Upper lobe of left lung (tissue), 4 donors: Measurements from ENCODE around the gene CCNK.

Source experiments
- CTCF ChIP-seq, 6 experiments: fragments of 450-650 bp in 4 of 6; fragments of 200-600 bp in 2 of 6; sonication (generic) in 2 of 6; IDR thresholded peaks; one replicate each; pipeline ENCODE4 v1.5.1; 2016 to 2019; ENCODE audit warnings: antibody characterized with exemption in 6 of 6
- EP300 ChIP-seq, 4 donors: sonication (generic); formaldehyde crosslinking; IDR thresholded peaks; one replicate each; pipeline ENCODE4 v1.5.1; 2017; ENCODE audit warnings: antibody characterized with exemption in 4 of 4, control low read depth in 2 of 4

GRCh38 chr14:99445931-99446330 lies 35.3 kb upstream of the CCNK start:
- TF ChIP-seq CTCF (IDR thresholded peaks at IDR 0.05) (no peak), EP300 (IDR thresholded peaks at IDR 0.05) (no peak)
